Caco-2 (cell line): ENCODE data around the gene MINDY3. TPM values are rescaled to one million over a fixed set of nuclear protein-coding genes. Genes with fewer than 3 reads are reported as not detected.

Experiments
- BruUV-seq: library from RNA; stranded (reverse); fragments of 400-500 nt; replicated peaks from 2 replicates; lab custom pipeline; 2021; lab: Mats Ljungman, UMichigan
- CTCF ChIA-PET: fragments of 300-600 bp; sonication (Branson Sonifier 250); formaldehyde crosslinking; loops from one replicate; lab custom pipeline; 2022; ENCODE audit warnings: antibody characterized with exemption; lab: Charles Lee
- POLR2A ChIA-PET: fragments of 300-600 bp; sonication (Branson Sonifier 250); formaldehyde crosslinking; loops from one replicate; lab custom pipeline; 2022; ENCODE audit warnings: antibody characterized with exemption; lab: Charles Lee
- DNase-seq, 2 experiments: peaks; one replicate each; pipeline versions ENCODE4 v3.0.0 to v3.0.0-alpha.2; 2020 to 2022
- H3K27me3 ChIP-seq: replicated peaks from 2 replicates; pipeline ENCODE4 v1.6.0; 2011; ENCODE audit warnings: low read length; ENCODE audit not compliant: control insufficient read depth, insufficient read depth
- H3K36me3 ChIP-seq: 2 replicates; pipeline ENCODE4 v1.5.1; 2011; ENCODE audit warnings: low read length; ENCODE audit not compliant: control insufficient read depth, insufficient read depth
- H3K4me1 ChIP-seq: fragments of 250-450 bp; sonication (Bioruptor Pico); 2 replicates; pipeline ENCODE4 v1.5.1; 2020; ENCODE audit warnings: mild to moderate bottlenecking
- H3K4me3 ChIP-seq: 2 replicates; pipeline ENCODE4 v1.5.1; 2011; ENCODE audit warnings: low read depth, mild to moderate bottlenecking, control low read depth, low read length
- H3K9me3 ChIP-seq: fragments of 250-450 bp; sonication (Bioruptor Pico); 2 replicates; pipeline ENCODE4 v1.5.1; 2020; ENCODE audit warnings: mild to moderate bottlenecking, moderate library complexity
- H3K27ac Mint-ChIP-seq: one replicate; pipeline ENCODE4 v1.8.0; 2022; ENCODE audit warnings: mixed read lengths; ENCODE audit not compliant: unreplicated experiment
- H3K27me3 Mint-ChIP-seq: one replicate; pipeline ENCODE4 v1.8.0; 2022; ENCODE audit warnings: mixed read lengths; ENCODE audit not compliant: insufficient read depth, unreplicated experiment
- H3K36me3 Mint-ChIP-seq: one replicate; pipeline ENCODE4 v1.8.0; 2022; ENCODE audit warnings: mild to moderate bottlenecking, mixed read lengths; ENCODE audit not compliant: insufficient read depth, unreplicated experiment
- H3K4me1 Mint-ChIP-seq: one replicate; pipeline ENCODE4 v1.8.0; 2022; ENCODE audit warnings: low read depth, mixed read lengths; ENCODE audit not compliant: unreplicated experiment
- H3K4me3 Mint-ChIP-seq: one replicate; pipeline ENCODE4 v1.8.0; 2022; ENCODE audit warnings: mild to moderate bottlenecking, moderate library complexity, mixed read lengths; ENCODE audit not compliant: unreplicated experiment
- H3K9me3 Mint-ChIP-seq: one replicate; pipeline ENCODE4 v1.8.0; 2022; ENCODE audit warnings: mixed read lengths; ENCODE audit not compliant: unreplicated experiment
- CTCF ChIP-seq, 2 experiments: fragments of 200-600 bp in 1 of 2; IDR thresholded peaks; 1 replicate in 1 of 2; 2 replicates in 1 of 2; pipeline versions ENCODE4 v1.5.1 to v1.8.0; 2011 to 2022; ENCODE audit warnings: antibody characterized with exemption in 1 of 2, control low read depth in 1 of 2, inconsistent platforms in 1 of 2, low read depth in 1 of 2, low read length in 1 of 2, mild to moderate bottlenecking in 1 of 2, moderate library complexity in 1 of 2; ENCODE audit not compliant: insufficient read depth in 1 of 2, severe bottlenecking in 1 of 2, unreplicated experiment in 1 of 2
- intact Hi-C: fragments of 100-400 bp; cut with micrococcal nuclease; formaldehyde crosslinking; loops from one replicate; pipeline ENCODE4 v1.10.0; 2022; ENCODE audit not compliant: unreplicated experiment
- total RNA-seq: library from RNA; stranded (reverse); gene quantifications from 2 replicates; pipeline ENCODE4 v1.2.3, GENCODE V29; 2022

MINDY3 gene
- total RNA-seq, 1 experiment from 2014 or later: 25.9 TPM

GRCh38 chr10:15814565-15814964, 45.7 kb downstream of the MINDY3 start:
- DNase-seq: no peak
- no peak overlapping the region for H3K27ac Mint-ChIP-seq
- H3K27me3 Mint-ChIP-seq: no peaks in the 10 kb centered on the region
- no peaks in the 10 kb centered on the region for H3K27me3 ChIP-seq
- CTCF ChIA-PET: no interaction called here
- no peaks in the 10 kb centered on the region for H3K9me3 ChIP-seq
- intact Hi-C loops: no loop called here
- no peak for TF ChIP-seq CTCF (IDR thresholded peaks at IDR 0.05; ENCODE audit: insufficient read depth in 1 of 2, low read depth in 1 of 2, low read length in 1 of 2, severe bottlenecking in 1 of 2, unreplicated experiment in 1 of 2)
- no TSS peak for BruUV-seq
- no peaks in the 10 kb centered on the region for H3K9me3 Mint-ChIP-seq
- peaks cover 6% of the 10 kb centered on the region for H3K36me3 Mint-ChIP-seq
- H3K36me3 ChIP-seq: no peaks in the 10 kb centered on the region
- no peak overlapping the region for H3K4me3 ChIP-seq
- POLR2A ChIA-PET: no interaction called here
- H3K4me1 ChIP-seq: 0 out of 2 replicates have a peak, but pooled peaks cover 18% of the 10 kb centered on the region
- no peak overlapping the region for H3K4me3 Mint-ChIP-seq
- H3K4me1 Mint-ChIP-seq: peaks cover 7% of the 10 kb centered on the region

GRCh38 chr10:15813415-15813814, 46.9 kb downstream of the MINDY3 start:
- Mint-ChIP-seq H3K27ac (no peak overlapping the region), H3K36me3 (peaks cover 6% of the 10 kb centered on the region), H3K4me1 (peaks cover 11% of the 10 kb centered on the region), H3K9me3 (no peaks in the 10 kb centered on the region), H3K4me3 (no peak overlapping the region), H3K27me3 (no peaks in the 10 kb centered on the region)
- ChIA-PET POLR2A (no interaction called here), CTCF (no interaction called here)
- TF ChIP-seq CTCF (IDR thresholded peaks at IDR 0.05; ENCODE audit: insufficient read depth in 1 of 2, low read depth in 1 of 2, low read length in 1 of 2, severe bottlenecking in 1 of 2, unreplicated experiment in 1 of 2): no peak
- Histone ChIP-seq H3K9me3 (no peaks in the 10 kb centered on the region), H3K36me3 (no peaks in the 10 kb centered on the region), H3K4me3 (no peak overlapping the region), H3K27me3 (no peaks in the 10 kb centered on the region), H3K4me1 (peaks cover 24% of the 10 kb centered on the region)
- BruUV-seq: no TSS peak
- intact Hi-C loops: no loop called here
- no peak for DNase-seq

- Mint-ChIP-seq H3K4me1 (peaks cover 8% of the 10 kb centered on the region), H3K4me3 (no peak overlapping the region), H3K36me3 (peaks cover 6% of the 10 kb centered on the region), H3K9me3 (no peaks in the 10 kb centered on the region), H3K27me3 (no peaks in the 10 kb centered on the region), H3K27ac (no peak overlapping the region)
- no peaks in the 10 kb centered on the region for H3K9me3 ChIP-seq
- TF ChIP-seq CTCF (IDR thresholded peaks at IDR 0.05; ENCODE audit: insufficient read depth in 1 of 2, low read depth in 1 of 2, low read length in 1 of 2, severe bottlenecking in 1 of 2, unreplicated experiment in 1 of 2): no peak
- intact Hi-C loops: no loop called here
- no peak for DNase-seq
- H3K36me3 ChIP-seq: no peaks in the 10 kb centered on the region
- H3K27me3 ChIP-seq: no peaks in the 10 kb centered on the region
- POLR2A ChIA-PET: no interaction called here
- H3K4me3 ChIP-seq: no peak overlapping the region
- no TSS peak for BruUV-seq
- peaks cover 7% of the 10 kb centered on the region for H3K4me1 ChIP-seq
- CTCF ChIA-PET: no interaction called here
Measured at GRCh38 chr10:15809450-15809849, 50.9 kb downstream of the MINDY3 start.
